Loucy (cell line): ENCODE measurements around the gene SMO.

Source experiments
- H2AFZ ChIP-seq: fragments of 200-600 bp; sonication (generic); 2 replicates; pipeline ENCODE4 v1.6.0; 2016; ENCODE audit warnings: antibody characterized with exemption, mild to moderate bottlenecking, low read length, moderate library complexity
- H3F3A ChIP-seq: fragments of 200-600 bp; 2 replicates; pipeline ENCODE4 v1.6.0; 2016; ENCODE audit warnings: antibody characterized with exemption, low read depth, mild to moderate bottlenecking
- H3K27me3 ChIP-seq: fragments of 200-600 bp; sonication (generic); 2 replicates; pipeline ENCODE4 v1.6.1; 2014; ENCODE audit warnings: low read length, mild to moderate bottlenecking; ENCODE audit not compliant: insufficient read depth, poor library complexity, severe bottlenecking
- H3K36me3 ChIP-seq: fragments of 200-600 bp; sonication (generic); 2 replicates; pipeline ENCODE4 v1.6.1; 2016; ENCODE audit warnings: low read length; ENCODE audit not compliant: insufficient read depth
- H3K4me1 ChIP-seq: fragments of 200-600 bp; sonication (generic); 2 replicates; pipeline ENCODE4 v1.5.1; 2014; ENCODE audit warnings: low read length, mild to moderate bottlenecking; ENCODE audit not compliant: insufficient read depth, poor library complexity, severe bottlenecking
- H3K4me2 ChIP-seq: fragments of 200-600 bp; sonication (generic); 2 replicates; pipeline ENCODE4 v1.6.0; 2014; ENCODE audit warnings: antibody characterized with exemption, low read length, low read depth, mild to moderate bottlenecking; ENCODE audit not compliant: poor library complexity, severe bottlenecking
- H3K4me3 ChIP-seq: fragments of 200-600 bp; sonication (generic); 2 replicates; pipeline ENCODE4 v1.5.1; 2014; ENCODE audit warnings: low read length, mild to moderate bottlenecking, mixed read lengths; ENCODE audit not compliant: poor library complexity, severe bottlenecking
- H3K79me2 ChIP-seq: fragments of 200-600 bp; sonication (generic); 2 replicates; pipeline ENCODE4 v1.6.1; 2014; ENCODE audit warnings: low read length; ENCODE audit not compliant: insufficient read depth
- H3K9ac ChIP-seq: fragments of 200-600 bp; sonication (generic); 2 replicates; pipeline ENCODE4 v1.6.0; 2014; ENCODE audit warnings: mild to moderate bottlenecking, low read depth, low read length, moderate library complexity; ENCODE audit not compliant: poor library complexity, severe bottlenecking
- H3K9me2 ChIP-seq: fragments of 200-600 bp; sonication (generic); replicated peaks from 2 replicates; pipeline ENCODE4 v1.6.1; 2016; ENCODE audit warnings: low read depth, low read length, mixed read lengths
- H3K9me3 ChIP-seq: fragments of 200-600 bp; sonication (generic); 2 replicates; pipeline ENCODE4 v1.6.1; 2014; ENCODE audit warnings: mild to moderate bottlenecking, antibody characterized with exemption, low read length, low read depth; ENCODE audit not compliant: insufficient read depth
- H4K20me1 ChIP-seq: fragments of 200-600 bp; sonication (generic); 2 replicates; pipeline ENCODE4 v1.6.0; 2014; ENCODE audit warnings: antibody characterized with exemption, low read length, mild to moderate bottlenecking; ENCODE audit not compliant: insufficient read depth, poor library complexity, severe bottlenecking
- CTCF ChIP-seq: fragments of 200-600 bp; sonication (generic); conservative IDR thresholded peaks from 2 replicates; pipeline ENCODE4 v1.5.1; 2014; ENCODE audit warnings: mild to moderate bottlenecking, antibody characterized with exemption, low read length
- EZH2phosphoT487 ChIP-seq: fragments of 200-600 bp; IDR thresholded peaks from 2 replicates; pipeline ENCODE4 v1.6.1; 2018; ENCODE audit warnings: antibody characterized with exemption, mild to moderate bottlenecking, moderate library complexity, borderline replicate concordance

Gene SMO

GRCh38 chr7:129258649-129259389, 70.4 kb downstream of the SMO start:
- TF ChIP-seq EZH2phosphoT487 (no peak), CTCF (no peak)
- H3K4me2 ChIP-seq = no peak overlapping the region

GRCh38 chr7:129262324-129262723, 73.9 kb downstream of the SMO start:
- H3K36me3 ChIP-seq = no peaks in the 10 kb centered on the region
- peaks cover 22% of the 10 kb centered on the region for H3K4me1 ChIP-seq
- no peaks in the 10 kb centered on the region for H3K27me3 ChIP-seq
- H3K79me2 ChIP-seq = no peaks in the 10 kb centered on the region
- no peak overlapping the region for H3K9ac ChIP-seq
- no peaks in the 10 kb centered on the region for H3F3A ChIP-seq
- H3K9me2 ChIP-seq = no peaks in the 10 kb centered on the region
- H2AFZ ChIP-seq = no peak overlapping the region
- TF ChIP-seq EZH2phosphoT487 (no peak), CTCF (no peak)
- H3K9me3 ChIP-seq = no peaks in the 10 kb centered on the region
- H3K4me3 ChIP-seq = peak overlapping the region; percentile 2
- peak overlapping the region; percentile 50 for H3K4me2 ChIP-seq
- H4K20me1 ChIP-seq = no peaks in the 10 kb centered on the region

More at GRCh38 chr7:129258649-129259389, 70.4 kb downstream of the SMO start:
- no peak overlapping the region for H3K9ac ChIP-seq
- H3K27me3 ChIP-seq = no peaks in the 10 kb centered on the region
- no peaks in the 10 kb centered on the region for H3K9me2 ChIP-seq
- no peaks in the 10 kb centered on the region for H4K20me1 ChIP-seq
- peaks cover 22% of the 10 kb centered on the region for H3K4me1 ChIP-seq
- H3K4me3 ChIP-seq = no peak overlapping the region
- H3K9me3 ChIP-seq = no peaks in the 10 kb centered on the region
- H3F3A ChIP-seq = no peaks in the 10 kb centered on the region
- no peaks in the 10 kb centered on the region for H3K36me3 ChIP-seq
- H2AFZ ChIP-seq = no peak overlapping the region
- no peaks in the 10 kb centered on the region for H3K79me2 ChIP-seq
